Heart right ventricle (tissue), 16 donors: ENCODE measurements around the gene HDAC11. TPM values are rescaled to one million over a fixed set of nuclear protein-coding genes. Genes with fewer than 3 reads are reported as not detected.

Source experiments
- ATAC-seq, 8 donors: fragments of 200-7000 bp; cut with Tn5 transposase; one replicate each; pipeline ENCODE4 v1.9.1; 2020; ENCODE audit warnings: mild to moderate bottlenecking in 8 of 8, moderate library complexity in 8 of 8, moderate number of reproducible peaks in 1 of 8
- DNase-seq, 2 donors: peaks; one replicate each; pipeline ENCODE4 v3.0.0-alpha.2; 2020
- H3K27ac ChIP-seq, 10 donors: fragments of 200-600 bp; sonication (generic) in 2 of 10; one replicate each; pipeline versions ENCODE4 v1.5.0 to v1.8.0; 2020 to 2022; ENCODE audit warnings: mild to moderate bottlenecking in 3 of 10
- H3K27me3 ChIP-seq, 7 donors: fragments of 200-600 bp; one replicate each; pipeline ENCODE4 v1.8.0; 2021 to 2022; ENCODE audit warnings: mild to moderate bottlenecking in 2 of 7
- H3K36me3 ChIP-seq, 9 donors: fragments of 200-600 bp; sonication (generic) in 1 of 9; one replicate each; pipeline versions ENCODE4 v1.5.0 to v1.8.0; 2020 to 2022; ENCODE audit warnings: mild to moderate bottlenecking in 2 of 9
- H3K4me1 ChIP-seq, 9 donors: fragments of 200-600 bp; sonication (generic) in 1 of 9; one replicate each; pipeline versions ENCODE4 v1.5.0 to v1.8.0; 2020 to 2022; ENCODE audit warnings: mild to moderate bottlenecking in 4 of 9
- H3K4me3 ChIP-seq, 10 donors: fragments of 200-600 bp; sonication (generic) in 2 of 10; one replicate each; pipeline versions ENCODE4 v1.5.0 to v1.8.0; 2020 to 2022; ENCODE audit warnings: mild to moderate bottlenecking in 7 of 10, moderate library complexity in 2 of 10
- H3K9me3 ChIP-seq, 11 donors: fragments of 200-600 bp in 10 of 11; sonication (generic) in 2 of 11; one replicate each; pipeline versions ENCODE4 v1.5.0 to v1.8.0; 2013 to 2022; ENCODE audit warnings: mild to moderate bottlenecking in 2 of 11, control low read depth in 1 of 11, moderate library complexity in 1 of 11
- CTCF ChIP-seq, 9 donors: fragments of 200-600 bp; sonication (generic) in 2 of 9; IDR thresholded peaks; one replicate each; pipeline versions ENCODE4 v1.5.0 to v1.8.0; 2021 to 2022; ENCODE audit warnings: antibody characterized with exemption in 9 of 9, mild to moderate bottlenecking in 5 of 9, moderate library complexity in 1 of 9
- WGBS, 2 donors: extraction: QIAGEN DNeasy Blood & Tissue Kit; methylation state at CpG; one replicate each; pipeline ENCODE4 v1.1.7; 2013; ENCODE audit warnings: inconsistent platforms in 1 of 2; 5-methylcytosine and 5-hydroxymethylcytosine counted together
- intact Hi-C, 10 donors: fragments of 100-400 bp; cut with DNase I; formaldehyde crosslinking; loops; one replicate each; pipeline versions ENCODE4 v1.11.1 to v1.14.2; 2022
- polyA plus RNA-seq, 2 donors: library from polyadenylated mRNA; stranded (reverse); fragments of 200-250 nt; gene quantifications; one replicate each; pipeline ENCODE4 v1.2.3, GENCODE V29; 2013
- total RNA-seq, 10 donors: library from RNA; stranded (reverse); fragmentation: NEBNext Ultra II Directional in 3 of 10; extraction: Animal tissue kit (Norgen Biotek cat#: 25700) in 3 of 10; gene quantifications; one replicate each; pipeline versions ENCODE4 v1.2.1 to v1.2.4, GENCODE V29; 2021 to 2023
- donor health status: Arrhythmogenic right ventricular cardiomyopathy.
- donor health status: ischemic (EF 13 %, LVEDD 7.1; RV severe dilation, severe dysfunction).
- donor health status: healthy with polysubstance abuse.
- donor health status: DM: no; HTN: yes; CAD: no.
- donor health status: DM: no; HTN: no; CAD: no.
- donor health status: ischemic (EF 25% LVEDD 6.9; RV normal size, moderate dysfunction).
- donor health status: ischemic (EF 25% LVEDD 5.7; RV mildly dilated, moderate dysfunction).
- donor health status: healthy.
- donor health status: DM: yes; HTN: yes; CAD: no.
- donor health status: Ischemic cardiomyopathy.
- donor health status: ischemic (EF 35%, LVEDD 5.7; RV mildly dilated, moderate dysfunction).
- donor health status: nonischemic (EF 11% LVEDD 7.7; RV severe dilation, severe dysfunction).
- donor health status: DM: yes; HTN: yes; CAD: no.
- donor health status: PGD.
- donor health status: ischemic (EF 29% LVEDD 5.4; RV normal size, mild dysfunction).
- donor health status: nonischemic (EF 23%, LVEDD 6.1; RV moderate dilation, normal function).

Gene HDAC11
- total and polyA plus RNA-seq, 12 donors, result 15.9 to 46.0 (median 33.3) TPM

DNA sequence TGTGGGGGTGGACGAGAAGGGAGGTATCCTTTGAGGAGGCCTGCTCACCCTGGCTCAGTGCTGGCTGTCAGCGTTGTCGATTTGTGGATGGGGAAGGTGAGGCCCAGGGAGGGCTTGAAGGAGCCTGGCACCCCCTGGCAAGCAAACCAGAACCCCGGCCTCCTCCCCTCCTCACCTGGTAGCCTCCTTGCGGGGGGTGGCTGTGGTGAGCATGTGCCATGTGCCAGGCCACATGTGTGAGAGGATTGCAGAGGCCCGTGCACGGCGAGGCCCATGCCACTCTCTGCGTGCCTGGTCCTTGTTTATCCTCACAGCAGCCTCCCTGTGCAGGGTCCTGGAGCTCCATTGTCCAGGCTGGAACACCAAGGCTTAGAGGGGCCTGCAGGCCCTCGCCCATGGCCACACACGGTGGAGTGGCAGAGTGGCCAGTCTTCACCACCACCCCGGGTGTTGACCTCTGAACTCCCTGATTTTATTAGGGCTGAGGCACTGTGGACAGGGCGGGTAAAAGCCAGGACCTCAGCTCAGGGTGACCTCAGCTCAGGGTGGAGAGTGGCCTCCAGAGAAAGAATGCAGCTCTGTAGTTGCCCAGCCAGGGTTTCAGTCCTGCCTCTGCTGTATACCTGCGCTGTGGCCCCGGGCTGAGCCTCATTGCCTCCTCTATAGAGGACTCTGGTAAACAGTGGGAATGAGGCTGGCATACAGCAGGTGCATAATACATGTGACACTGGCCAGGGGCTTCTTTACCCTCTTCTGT lies 29.1 kb downstream of the HDAC11 start:
- ATAC-seq (no peak), DNase-seq (no peak)
- H3K4me3 ChIP-seq, result no peak overlapping the region
- 87 to 92% methylated on average over 15 of the region's 15 CpGs for WGBS, 2 donors
- H3K27me3 ChIP-seq, result no peaks in the 10 kb centered on the region
- H3K9me3 ChIP-seq, result no peaks in the 10 kb centered on the region
- no peak for TF ChIP-seq CTCF (IDR thresholded peaks at IDR 0.05)
- intact Hi-C loops, result no loop called here
- H3K27ac ChIP-seq, result no peak overlapping the region
- peaks cover 0 to 10% (median 0%) of the 10 kb centered on the region in 9 donors for H3K4me1 ChIP-seq
- H3K36me3 ChIP-seq, result peaks cover 0 to 4% (median 0%) of the 10 kb centered on the region in 9 donors

GRCh38 chr3:13509816-13510192 lies 29.7 kb downstream of the HDAC11 start:
- H3K27ac ChIP-seq, result no peak overlapping the region
- no peak overlapping the region for H3K4me3 ChIP-seq
- intact Hi-C loops, result no loop called here
- H3K36me3 ChIP-seq, result no peaks in the 10 kb centered on the region
- TF ChIP-seq CTCF (IDR thresholded peaks at IDR 0.05), result no peak
- ATAC-seq (no peak), DNase-seq (no peak)
- H3K27me3 ChIP-seq, result no peaks in the 10 kb centered on the region
- H3K9me3 ChIP-seq, result no peaks in the 10 kb centered on the region
- 91 to 96% methylated on average over 8 of the region's 8 CpGs for WGBS, 2 donors
- H3K4me1 ChIP-seq, result peaks cover 0 to 10% (median 0%) of the 10 kb centered on the region in 9 donors

DNA sequence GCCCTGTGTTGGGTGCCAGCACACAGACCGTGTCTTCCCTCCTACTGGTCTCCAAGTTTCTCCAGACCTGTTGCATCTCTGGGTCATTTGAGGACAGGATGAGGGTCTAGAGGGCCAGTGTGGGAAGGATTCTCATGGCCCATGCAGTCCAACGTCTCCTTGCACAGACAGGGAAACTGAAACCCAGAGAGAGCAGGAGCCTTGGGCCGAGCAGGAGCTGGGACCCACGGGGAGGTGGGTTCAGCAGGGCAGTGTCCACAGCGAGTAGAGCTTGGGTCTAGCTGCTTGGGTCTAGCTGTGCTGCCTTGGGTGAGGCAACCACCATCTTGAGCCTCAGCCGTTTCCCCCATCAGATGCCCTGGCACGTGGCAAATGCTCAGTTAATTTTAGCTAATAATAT lies 32.3 kb downstream of the HDAC11 start:
- ATAC-seq, result no peak
- Histone ChIP-seq H3K27me3 (no peaks in the 10 kb centered on the region), H3K4me3 (no peak overlapping the region), H3K4me1 (peaks cover 7 to 28% (median 22%) of the 10 kb centered on the region in 9 donors), H3K36me3 (no peaks in the 10 kb centered on the region), H3K9me3 (no peaks in the 10 kb centered on the region), H3K27ac (no peak overlapping the region)
- 90 to 93% methylated on average over 7 of the region's 7 CpGs for WGBS, 2 donors
- DNase-seq, result no peak
- intact Hi-C loops, result no loop called here
- no peak for TF ChIP-seq CTCF (IDR thresholded peaks at IDR 0.05)

GRCh38 chr3:13513051-13513912 lies 33.2 kb downstream of the HDAC11 start:
- no peak overlapping the region for H3K4me3 ChIP-seq
- no peaks in the 10 kb centered on the region for H3K27me3 ChIP-seq
- intact Hi-C loops, result no loop called here
- no peak for DNase-seq
- ATAC-seq, result no peak
- no peaks in the 10 kb centered on the region for H3K9me3 ChIP-seq
- 68 to 76% methylated on average over 20 of the region's 20 CpGs for WGBS, 2 donors
- peak overlapping the region in 5 of 10 donors; percentile 7 to 41 (median 19) for H3K27ac ChIP-seq
- no peak for TF ChIP-seq CTCF (IDR thresholded peaks at IDR 0.05)
- H3K4me1 ChIP-seq, result peaks cover 15 to 36% (median 26%) of the 10 kb centered on the region in 9 donors
- H3K36me3 ChIP-seq, result no peaks in the 10 kb centered on the region
